Astrocyte (in vitro differentiated cells and primary cell): Measurements from ENCODE around the gene RPGR.

Experiments
- EZH2 ChIP-seq: IDR thresholded peaks from 2 replicates; pipeline ENCODE4 v1.6.1; 2012; ENCODE audit warnings: mild to moderate bottlenecking, low read length, inconsistent platforms; ENCODE audit not compliant: insufficient read depth
- TF ChIP-seq, protein P1 (sequence below): IDR thresholded peaks from 2 replicates; pipeline ENCODE4 v1.5.1; 2011; ENCODE audit warnings: low read depth, mild to moderate bottlenecking, inconsistent platforms, low read length, moderate library complexity; ENCODE audit not compliant: insufficient read depth

DNA sequence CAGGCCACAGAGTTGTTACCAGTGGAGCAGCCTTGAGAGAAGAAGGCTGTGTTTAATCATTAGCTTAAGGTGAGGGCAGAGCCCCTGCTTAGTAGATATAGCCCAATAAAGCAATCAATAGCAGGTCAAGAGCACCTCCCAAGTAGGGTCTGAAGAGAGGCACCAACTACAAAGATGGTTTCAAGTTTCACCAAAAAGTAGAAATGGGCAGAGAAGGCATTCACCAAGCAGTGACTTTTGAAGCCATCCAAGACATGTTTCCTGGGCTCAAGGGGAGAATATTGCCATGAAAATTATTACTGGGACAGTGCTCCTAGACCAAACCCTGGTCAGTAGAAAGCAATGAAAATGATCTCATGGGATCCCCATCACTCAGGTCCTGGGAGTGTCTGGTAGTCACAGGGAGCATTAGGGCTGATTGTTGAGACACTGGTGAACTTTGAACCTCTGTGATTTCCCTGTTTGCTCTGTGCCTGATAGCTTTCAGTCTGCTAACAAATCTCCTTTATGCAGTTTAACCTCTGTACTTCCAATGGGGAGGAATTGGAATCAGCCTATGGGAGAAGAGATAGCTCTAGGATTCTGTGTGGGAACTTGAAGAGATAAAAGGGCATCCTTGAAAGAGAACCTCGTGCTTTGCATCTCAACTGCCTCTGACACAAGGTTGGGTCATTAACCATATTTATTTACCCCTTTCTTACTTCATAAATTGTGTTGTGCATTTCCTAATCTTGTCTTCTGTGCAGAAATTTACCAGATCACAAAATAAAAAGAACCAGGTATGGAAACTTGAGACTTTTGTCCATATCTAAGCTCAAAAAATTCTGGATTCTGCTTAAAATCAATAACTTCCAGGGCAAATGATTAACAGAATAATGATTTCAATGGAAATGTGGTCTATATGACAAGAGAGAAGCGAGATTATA, 15.8 kb upstream of the RPGR start:
- no peak for TF ChIP-seq EZH2
- TF ChIP-seq, protein P1, sequence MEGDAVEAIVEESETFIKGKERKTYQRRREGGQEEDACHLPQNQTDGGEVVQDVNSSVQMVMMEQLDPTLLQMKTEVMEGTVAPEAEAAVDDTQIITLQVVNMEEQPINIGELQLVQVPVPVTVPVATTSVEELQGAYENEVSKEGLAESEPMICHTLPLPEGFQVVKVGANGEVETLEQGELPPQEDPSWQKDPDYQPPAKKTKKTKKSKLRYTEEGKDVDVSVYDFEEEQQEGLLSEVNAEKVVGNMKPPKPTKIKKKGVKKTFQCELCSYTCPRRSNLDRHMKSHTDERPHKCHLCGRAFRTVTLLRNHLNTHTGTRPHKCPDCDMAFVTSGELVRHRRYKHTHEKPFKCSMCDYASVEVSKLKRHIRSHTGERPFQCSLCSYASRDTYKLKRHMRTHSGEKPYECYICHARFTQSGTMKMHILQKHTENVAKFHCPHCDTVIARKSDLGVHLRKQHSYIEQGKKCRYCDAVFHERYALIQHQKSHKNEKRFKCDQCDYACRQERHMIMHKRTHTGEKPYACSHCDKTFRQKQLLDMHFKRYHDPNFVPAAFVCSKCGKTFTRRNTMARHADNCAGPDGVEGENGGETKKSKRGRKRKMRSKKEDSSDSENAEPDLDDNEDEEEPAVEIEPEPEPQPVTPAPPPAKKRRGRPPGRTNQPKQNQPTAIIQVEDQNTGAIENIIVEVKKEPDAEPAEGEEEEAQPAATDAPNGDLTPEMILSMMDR = no peak
